Lower leg skin (tissue), 3 donors: ENCODE results near the gene RTBDN.
"Not testable (repeated sequence)": the region's sequence is repeated elsewhere in the genome, so short reads cannot be mapped to it uniquely, and the experiment has no call there.

ENCODE experiments used
- POLR2A ChIP-seq, 2 donors: fragments of 450-650 bp; IDR thresholded peaks; one replicate each; pipeline ENCODE4 v1.6.1; 2016 to 2017; ENCODE audit warnings: antibody characterized with exemption in 2 of 2, mild to moderate bottlenecking in 1 of 2, moderate library complexity in 1 of 2
- TF ChIP-seq, protein P1 (sequence below), 3 donors: fragments of 450-650 bp; IDR thresholded peaks; one replicate each; pipeline ENCODE4 v1.5.1; 2016; ENCODE audit warnings: antibody characterized with exemption in 3 of 3, mild to moderate bottlenecking in 3 of 3, moderate library complexity in 2 of 3

DNA sequence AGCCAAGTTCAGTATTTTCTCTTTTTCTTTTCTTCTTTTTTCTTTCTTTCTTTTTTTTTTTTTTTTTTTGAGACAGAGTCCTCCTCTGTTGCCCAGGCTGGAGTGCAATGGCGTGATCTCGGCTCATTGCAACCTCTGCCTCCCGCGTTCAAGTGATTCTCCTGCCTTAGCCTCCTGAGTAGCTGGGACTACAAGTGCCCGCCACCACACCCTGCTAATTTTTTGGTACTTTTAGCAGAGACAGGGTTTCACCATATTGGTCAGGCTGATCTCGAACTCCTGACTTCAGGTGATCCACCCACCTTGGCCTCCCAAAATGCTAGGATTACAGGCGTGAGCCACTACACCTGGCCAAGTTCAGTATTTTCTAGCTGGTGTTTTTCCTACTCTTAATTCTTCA is 36.8 kb downstream of the RTBDN start:
- TF ChIP-seq, protein P1, sequence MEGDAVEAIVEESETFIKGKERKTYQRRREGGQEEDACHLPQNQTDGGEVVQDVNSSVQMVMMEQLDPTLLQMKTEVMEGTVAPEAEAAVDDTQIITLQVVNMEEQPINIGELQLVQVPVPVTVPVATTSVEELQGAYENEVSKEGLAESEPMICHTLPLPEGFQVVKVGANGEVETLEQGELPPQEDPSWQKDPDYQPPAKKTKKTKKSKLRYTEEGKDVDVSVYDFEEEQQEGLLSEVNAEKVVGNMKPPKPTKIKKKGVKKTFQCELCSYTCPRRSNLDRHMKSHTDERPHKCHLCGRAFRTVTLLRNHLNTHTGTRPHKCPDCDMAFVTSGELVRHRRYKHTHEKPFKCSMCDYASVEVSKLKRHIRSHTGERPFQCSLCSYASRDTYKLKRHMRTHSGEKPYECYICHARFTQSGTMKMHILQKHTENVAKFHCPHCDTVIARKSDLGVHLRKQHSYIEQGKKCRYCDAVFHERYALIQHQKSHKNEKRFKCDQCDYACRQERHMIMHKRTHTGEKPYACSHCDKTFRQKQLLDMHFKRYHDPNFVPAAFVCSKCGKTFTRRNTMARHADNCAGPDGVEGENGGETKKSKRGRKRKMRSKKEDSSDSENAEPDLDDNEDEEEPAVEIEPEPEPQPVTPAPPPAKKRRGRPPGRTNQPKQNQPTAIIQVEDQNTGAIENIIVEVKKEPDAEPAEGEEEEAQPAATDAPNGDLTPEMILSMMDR (IDR thresholded peaks at IDR 0.05): not testable (repeated sequence)
- not testable (repeated sequence) for TF ChIP-seq POLR2A (IDR thresholded peaks at IDR 0.05)
